KMS-11 (cell line): ENCODE data around the gene GINS3.

Experiments used
- H2AFZ ChIP-seq: fragments of 200-600 bp; sonication (generic); 2 replicates; pipeline ENCODE4 v1.6.1; 2016; ENCODE audit warnings: antibody characterized with exemption, mixed run types, low read depth
- H3K27ac ChIP-seq: fragments of 200-600 bp; sonication (generic); 2 replicates; pipeline ENCODE4 v1.6.1; 2016; ENCODE audit warnings: mild to moderate bottlenecking, mixed run types
- H3K27me3 ChIP-seq: fragments of 200-600 bp; sonication (generic); 2 replicates; pipeline ENCODE4 v1.6.1; 2017; ENCODE audit warnings: mild to moderate bottlenecking, low read depth, mixed run types, moderate library complexity; ENCODE audit not compliant: insufficient read depth
- H3K36me3 ChIP-seq: fragments of 200-600 bp; sonication (generic); 2 replicates; pipeline ENCODE4 v1.6.1; 2017; ENCODE audit warnings: mild to moderate bottlenecking, mixed run types; ENCODE audit not compliant: insufficient read depth
- H3K4me1 ChIP-seq: fragments of 200-600 bp; sonication (generic); 2 replicates; pipeline ENCODE4 v1.6.1; 2016; ENCODE audit warnings: mild to moderate bottlenecking, low read depth, mixed run types; ENCODE audit not compliant: poor library complexity, severe bottlenecking
- H3K4me2 ChIP-seq: fragments of 200-600 bp; sonication (generic); 2 replicates; pipeline ENCODE4 v1.7.0; 2016; ENCODE audit warnings: mild to moderate bottlenecking, mixed run types
- H3K4me3 ChIP-seq: fragments of 200-600 bp; sonication (generic); IDR thresholded peaks from 2 replicates; pipeline ENCODE4 v1.6.1; 2017; ENCODE audit warnings: low read depth, low read length, mixed read lengths; ENCODE audit not compliant: insufficient read depth
- H3K79me2 ChIP-seq: fragments of 200-600 bp; sonication (generic); 2 replicates; pipeline ENCODE4 v1.6.1; 2016; ENCODE audit warnings: low read depth, mixed run types; ENCODE audit not compliant: insufficient read depth
- H3K9ac ChIP-seq: fragments of 200-600 bp; sonication (generic); 2 replicates; pipeline ENCODE4 v1.6.1; 2016; ENCODE audit warnings: mild to moderate bottlenecking, mixed run types
- H4K20me1 ChIP-seq: fragments of 200-600 bp; sonication (generic); 2 replicates; pipeline ENCODE4 v1.6.1; 2016; ENCODE audit warnings: mild to moderate bottlenecking, mixed run types; ENCODE audit not compliant: insufficient read depth
- CTCF ChIP-seq: fragments of 200-600 bp; sonication (generic); conservative IDR thresholded peaks from 2 replicates; pipeline ENCODE4 v1.6.1; 2017; ENCODE audit warnings: low read depth, mild to moderate bottlenecking, antibody characterized with exemption, low read length, moderate library complexity, mixed read lengths

The GINS3 gene

GRCh38 chr16:58363746-58364393 is 28.4 kb upstream of the GINS3 start:
- Histone ChIP-seq H3K4me2 (no peak overlapping the region), H3K79me2 (no peaks in the 10 kb centered on the region), H2AFZ (no peak overlapping the region), H3K9ac (no peak overlapping the region), H3K4me3 (no peak overlapping the region), H3K27ac (no peak overlapping the region), H3K4me1 (no peaks in the 10 kb centered on the region), H4K20me1 (no peaks in the 10 kb centered on the region), H3K27me3 (no peaks in the 10 kb centered on the region), H3K36me3 (no peaks in the 10 kb centered on the region)
- no peak for TF ChIP-seq CTCF

- no peaks in the 10 kb centered on the region for H3K36me3 ChIP-seq
- no peak for TF ChIP-seq CTCF
- H3K4me2 ChIP-seq, result no peak overlapping the region
- no peaks in the 10 kb centered on the region for H3K4me1 ChIP-seq
- H3K4me3 ChIP-seq, result no peak overlapping the region
- no peaks in the 10 kb centered on the region for H3K79me2 ChIP-seq
- no peak overlapping the region for H3K9ac ChIP-seq
- H3K27me3 ChIP-seq, result no peaks in the 10 kb centered on the region
- H3K27ac ChIP-seq, result no peak overlapping the region
- H2AFZ ChIP-seq, result no peak overlapping the region
- H4K20me1 ChIP-seq, result no peaks in the 10 kb centered on the region
Measured at GRCh38 chr16:58365623-58366022, 26.6 kb upstream of the GINS3 start.

- no peak overlapping the region for H3K4me3 ChIP-seq
- H3K27me3 ChIP-seq, result no peaks in the 10 kb centered on the region
- no peak overlapping the region for H3K9ac ChIP-seq
- no peaks in the 10 kb centered on the region for H4K20me1 ChIP-seq
- H3K4me2 ChIP-seq, result no peak overlapping the region
- H3K79me2 ChIP-seq, result no peaks in the 10 kb centered on the region
- no peak for TF ChIP-seq CTCF
- H3K36me3 ChIP-seq, result no peaks in the 10 kb centered on the region
- H2AFZ ChIP-seq, result no peak overlapping the region
- no peaks in the 10 kb centered on the region for H3K4me1 ChIP-seq
- H3K27ac ChIP-seq, result no peak overlapping the region
Measured at GRCh38 chr16:58366247-58367031, 25.8 kb upstream of the GINS3 start.

- no peak for TF ChIP-seq CTCF
- no peaks in the 10 kb centered on the region for H3K4me1 ChIP-seq
- no peak overlapping the region for H3K4me3 ChIP-seq
- H4K20me1 ChIP-seq, result no peaks in the 10 kb centered on the region
- no peaks in the 10 kb centered on the region for H3K27me3 ChIP-seq
- no peak overlapping the region for H3K4me2 ChIP-seq
- no peak overlapping the region for H3K27ac ChIP-seq
- H3K36me3 ChIP-seq, result no peaks in the 10 kb centered on the region
- H2AFZ ChIP-seq, result no peak overlapping the region
- no peak overlapping the region for H3K9ac ChIP-seq
- no peaks in the 10 kb centered on the region for H3K79me2 ChIP-seq
Measured at GRCh38 chr16:58367252-58367651, 25.0 kb upstream of the GINS3 start.
